ENCODE measurements around the gene RPTOR. TPM values are rescaled to one million over a fixed set of nuclear protein-coding genes. Genes with fewer than 3 reads are reported as not detected.

RPTOR gene
- total RNA-seq, 4 donors from 2014 or later = 34.1 to 65.8 (median 43.6) TPM

DNA sequence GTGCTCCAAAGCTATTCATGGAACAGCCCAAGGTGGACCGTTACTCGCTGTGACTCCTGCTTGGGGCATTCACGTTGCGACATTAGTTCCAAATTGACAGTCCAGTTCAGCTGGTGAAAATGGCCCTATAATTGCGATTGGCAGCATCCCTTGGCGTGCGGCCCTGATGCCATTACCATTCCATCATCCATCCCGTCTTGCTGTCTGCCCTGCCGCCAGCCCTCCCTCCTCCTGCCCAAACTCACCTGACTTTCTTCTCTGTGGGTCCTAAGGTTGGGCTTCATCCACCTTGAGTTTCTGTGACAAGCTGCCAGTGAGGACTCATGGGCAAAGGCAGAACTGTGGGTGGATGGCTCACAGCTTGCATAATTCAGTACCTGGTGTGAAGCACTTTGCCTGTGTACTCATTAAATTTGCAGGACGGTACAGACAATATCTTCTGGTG lies 104.6 kb downstream of the RPTOR start:
- H3K27ac ChIP-seq (replicated peaks in 1 of 4) = peak overlapping the region in 1 of 4 donors; percentile 36

GRCh38 chr17:80649672-80650330 lies 105.2 kb downstream of the RPTOR start:
- intact Hi-C loops (cut with DNase I) = no loop called here
- DNase-seq (ENCODE audit: extremely low spot score) = no peak
- Histone ChIP-seq H3K36me3 (no peaks in the 10 kb centered on the region), H3K27ac (replicated peaks in 1 of 4) (peak overlapping the region in 2 of 4 donors; percentile 36), H3K9me3 (no peaks in the 10 kb centered on the region), H3K27me3 (no peaks in the 10 kb centered on the region), H3K4me3 (peak overlapping the region in 1 of 4 donors; percentile 4), H3K4me1 (peaks cover 12 to 27% (median 19%) of the 10 kb centered on the region in 4 donors)
- WGBS = 72% methylated on average over 14 of the region's 14 CpGs
- TF ChIP-seq POLR2A (IDR thresholded peaks at IDR 0.05; ENCODE audit: low read depth) = no peak
- TF ChIP-seq, protein P1, sequence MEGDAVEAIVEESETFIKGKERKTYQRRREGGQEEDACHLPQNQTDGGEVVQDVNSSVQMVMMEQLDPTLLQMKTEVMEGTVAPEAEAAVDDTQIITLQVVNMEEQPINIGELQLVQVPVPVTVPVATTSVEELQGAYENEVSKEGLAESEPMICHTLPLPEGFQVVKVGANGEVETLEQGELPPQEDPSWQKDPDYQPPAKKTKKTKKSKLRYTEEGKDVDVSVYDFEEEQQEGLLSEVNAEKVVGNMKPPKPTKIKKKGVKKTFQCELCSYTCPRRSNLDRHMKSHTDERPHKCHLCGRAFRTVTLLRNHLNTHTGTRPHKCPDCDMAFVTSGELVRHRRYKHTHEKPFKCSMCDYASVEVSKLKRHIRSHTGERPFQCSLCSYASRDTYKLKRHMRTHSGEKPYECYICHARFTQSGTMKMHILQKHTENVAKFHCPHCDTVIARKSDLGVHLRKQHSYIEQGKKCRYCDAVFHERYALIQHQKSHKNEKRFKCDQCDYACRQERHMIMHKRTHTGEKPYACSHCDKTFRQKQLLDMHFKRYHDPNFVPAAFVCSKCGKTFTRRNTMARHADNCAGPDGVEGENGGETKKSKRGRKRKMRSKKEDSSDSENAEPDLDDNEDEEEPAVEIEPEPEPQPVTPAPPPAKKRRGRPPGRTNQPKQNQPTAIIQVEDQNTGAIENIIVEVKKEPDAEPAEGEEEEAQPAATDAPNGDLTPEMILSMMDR (IDR thresholded peaks at IDR 0.05) = peak in 1 of 3 experiments; percentile 18
- peak in 1 of 2 donors; percentile 59 for TF ChIP-seq POLR2AphosphoS5 (IDR thresholded peaks at IDR 0.05)

More for the DNA sequence above, 104.6 kb downstream of the RPTOR start:
- DNase-seq (ENCODE audit: extremely low spot score) = no peak
- intact Hi-C loops (cut with DNase I) = no loop called here
- H3K4me1 ChIP-seq = peaks cover 12 to 27% (median 19%) of the 10 kb centered on the region in 4 donors
- WGBS = 91% methylated on average over 10 of the region's 10 CpGs
- no peaks in the 10 kb centered on the region for H3K36me3 ChIP-seq
- H3K9me3 ChIP-seq = no peaks in the 10 kb centered on the region
- TF ChIP-seq EP300 (IDR thresholded peaks at IDR 0.05) = no peak
- TF ChIP-seq, protein P1 (IDR thresholded peaks at IDR 0.05) = no peak
- no peak for TF ChIP-seq POLR2A (IDR thresholded peaks at IDR 0.05; ENCODE audit: low read depth)
- TF ChIP-seq POLR2AphosphoS5 (IDR thresholded peaks at IDR 0.05) = no peak
- H3K27me3 ChIP-seq = no peaks in the 10 kb centered on the region
- H3K4me3 ChIP-seq = no peak overlapping the region

DNA sequence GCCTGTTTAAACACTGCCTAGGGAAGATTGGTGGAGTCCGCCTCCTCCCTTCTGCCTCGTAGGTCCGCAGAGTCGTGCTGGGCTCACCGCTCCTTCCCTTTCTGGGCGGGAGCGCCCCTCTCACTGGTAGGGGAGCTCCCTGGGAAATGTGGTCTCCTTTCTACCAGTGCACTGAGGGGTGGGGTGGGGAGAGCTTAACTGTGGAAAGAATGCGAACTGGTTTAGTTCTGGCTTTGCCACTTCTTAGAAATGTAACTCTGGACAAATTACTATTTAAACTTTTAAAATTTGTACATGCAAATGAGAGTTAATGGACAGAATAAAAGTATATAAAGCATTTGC lies 105.7 kb downstream of the RPTOR start:
- intact Hi-C loops (cut with DNase I) = no loop called here
- H3K27me3 ChIP-seq = no peaks in the 10 kb centered on the region
- no peaks in the 10 kb centered on the region for H3K9me3 ChIP-seq
- H3K4me3 ChIP-seq = no peak overlapping the region
- WGBS = 94% methylated on average over 1 of the region's 8 CpGs
- peaks cover 12 to 27% (median 19%) of the 10 kb centered on the region in 4 donors for H3K4me1 ChIP-seq
- peak overlapping the region in 2 of 4 donors; percentile 36 for H3K27ac ChIP-seq (replicated peaks in 1 of 4)
- H3K36me3 ChIP-seq = no peaks in the 10 kb centered on the region
- no peak for DNase-seq (ENCODE audit: extremely low spot score)
- TF ChIP-seq POLR2AphosphoS5 (IDR thresholded peaks at IDR 0.05) (no peak), EP300 (IDR thresholded peaks at IDR 0.05) (no peak)

DNA sequence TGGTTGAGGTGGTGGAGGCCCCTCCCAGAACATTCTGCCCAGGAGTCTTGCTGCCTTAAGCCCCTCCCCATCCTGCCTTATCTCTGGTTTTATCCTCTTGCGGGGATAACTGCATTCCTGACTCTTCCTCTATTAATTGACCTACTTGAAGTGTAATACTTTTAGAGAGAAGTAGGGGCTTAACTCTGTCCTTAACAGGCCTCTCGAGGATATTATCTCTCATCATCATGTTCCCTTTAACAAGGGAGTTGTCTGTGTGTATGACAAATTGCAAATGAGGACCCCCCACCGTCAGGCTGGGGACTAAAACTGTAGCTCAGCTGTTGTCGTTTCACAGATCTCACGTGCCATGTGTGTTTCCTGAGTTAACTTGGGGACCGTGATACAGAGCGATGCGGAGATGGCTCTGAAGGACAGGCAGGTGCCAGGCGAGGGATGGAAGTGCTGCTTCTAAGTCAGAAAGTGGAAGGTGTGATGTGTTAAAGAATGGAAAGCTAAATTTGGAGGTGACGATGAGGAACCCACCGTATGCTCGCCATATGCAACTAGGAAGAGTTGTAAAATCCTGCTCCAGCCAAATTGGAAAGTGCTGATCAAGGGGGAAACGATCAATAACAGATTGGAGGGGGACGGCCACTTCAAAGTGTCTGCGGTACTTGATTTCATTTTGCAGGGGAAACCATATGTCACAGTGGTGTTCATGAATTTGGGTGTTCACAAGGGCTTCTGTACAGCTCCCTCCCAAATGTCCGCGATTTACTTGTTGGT lies 106.3 kb downstream of the RPTOR start:
- Histone ChIP-seq H3K27me3 (no peaks in the 10 kb centered on the region), H3K27ac (replicated peaks in 1 of 4) (no peak overlapping the region), H3K9me3 (no peaks in the 10 kb centered on the region), H3K36me3 (no peaks in the 10 kb centered on the region), H3K4me1 (peaks cover 12 to 25% (median 18%) of the 10 kb centered on the region in 4 donors), H3K4me3 (no peak overlapping the region)
- DNase-seq (ENCODE audit: extremely low spot score) = no peak
- WGBS = 94% methylated on average over 17 of the region's 17 CpGs
- TF ChIP-seq POLR2AphosphoS5 (IDR thresholded peaks at IDR 0.05) = no peak
- no peak for TF ChIP-seq EP300 (IDR thresholded peaks at IDR 0.05)
- TF ChIP-seq, protein P1 (IDR thresholded peaks at IDR 0.05) = no peak
- no peak for TF ChIP-seq POLR2A (IDR thresholded peaks at IDR 0.05; ENCODE audit: low read depth)
- intact Hi-C loops (cut with DNase I) = no loop called here

DNA sequence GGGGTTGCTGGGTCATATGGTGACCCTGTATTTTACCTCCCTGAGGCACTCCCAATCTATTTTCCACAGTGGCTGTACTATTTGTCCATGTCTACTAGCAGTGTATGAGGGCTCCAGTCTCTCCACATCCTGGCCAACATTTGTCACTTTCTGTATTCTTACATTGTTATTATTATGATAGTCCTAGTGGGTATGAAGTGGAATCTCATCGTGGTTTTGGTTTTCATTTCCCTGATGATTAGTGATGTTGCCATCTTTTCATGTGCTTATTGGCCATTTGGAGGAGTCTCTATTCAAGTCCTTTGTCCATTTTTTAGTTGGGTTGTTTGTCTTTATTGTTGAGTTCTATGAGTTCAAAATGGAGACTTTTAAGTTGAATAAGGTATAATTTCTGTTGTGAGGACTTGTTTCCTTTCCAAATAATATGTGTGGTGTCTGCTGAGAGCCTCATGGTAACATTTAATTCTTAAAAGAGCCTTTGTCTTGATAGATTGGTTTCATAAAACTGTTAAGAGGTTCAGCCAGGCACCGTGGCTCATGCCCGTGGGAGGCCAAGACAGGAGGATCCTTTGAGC lies 108.2 kb downstream of the RPTOR start:
- peaks cover 12 to 21% (median 17%) of the 10 kb centered on the region in 4 donors for H3K4me1 ChIP-seq
- no peak overlapping the region for H3K4me3 ChIP-seq
- no peak for TF ChIP-seq POLR2A (IDR thresholded peaks at IDR 0.05; ENCODE audit: low read depth)
- no peak for TF ChIP-seq EP300 (IDR thresholded peaks at IDR 0.05)
- TF ChIP-seq, protein P1 (IDR thresholded peaks at IDR 0.05) = no peak
- no peak for TF ChIP-seq POLR2AphosphoS5 (IDR thresholded peaks at IDR 0.05)
- H3K27me3 ChIP-seq = no peaks in the 10 kb centered on the region
- H3K9me3 ChIP-seq = peaks cover 0 to 8% (median 6%) of the 10 kb centered on the region in 4 donors
- no peak overlapping the region for H3K27ac ChIP-seq (replicated peaks in 1 of 4)
- no peaks in the 10 kb centered on the region for H3K36me3 ChIP-seq
- 87% methylated on average over 3 of the region's 3 CpGs for WGBS
- DNase-seq (ENCODE audit: extremely low spot score) = no peak
- intact Hi-C loops (cut with DNase I) = no loop called here

Data from esophagus muscularis mucosa (tissue), 4 donors.